Coronary artery (tissue), 2 donors: ENCODE measurements around the gene TMEM231.

ENCODE experiments used
- DNase-seq: peaks from one replicate; pipeline ENCODE4 v3.0.0-alpha.2; 2017; ENCODE audit warnings: low spot score
- H3K27ac ChIP-seq, 2 donors: fragments of 200-600 bp; sonication (generic); one replicate each; pipeline ENCODE4 v1.5.1; 2016 to 2019
- H3K4me3 ChIP-seq: fragments of 200-600 bp; sonication (generic); 2 replicates; pipeline ENCODE4 v1.5.1; 2016; ENCODE audit warnings: mild to moderate bottlenecking, moderate library complexity
- TF ChIP-seq, protein P1 (sequence below): fragments of 200-600 bp; sonication (generic); IDR thresholded peaks from one replicate; pipeline ENCODE4 v1.5.1; 2019; ENCODE audit warnings: antibody characterized with exemption

Gene TMEM231

DNA sequence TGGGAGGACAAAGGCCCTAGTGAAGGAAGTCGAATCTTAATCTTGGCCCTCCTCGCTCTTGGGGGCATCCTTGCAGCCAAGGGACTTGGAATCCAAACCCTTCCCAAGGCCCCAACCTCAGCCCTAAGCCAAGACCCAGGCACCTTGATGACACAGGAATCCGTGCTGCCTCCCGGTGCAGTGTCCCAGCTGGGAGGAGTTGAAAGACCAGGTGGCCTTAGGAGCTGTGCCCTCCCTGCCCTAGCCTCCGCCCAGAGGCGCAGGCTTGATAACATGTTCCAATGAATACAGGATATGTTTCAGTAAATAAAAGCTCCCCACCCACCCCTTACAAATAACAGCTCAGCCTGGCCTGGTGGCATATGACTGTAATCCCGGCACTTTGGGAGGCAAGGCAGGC lies 20.2 kb downstream of the TMEM231 start, which contains the start of gene CHST5:
Gene CHST5, minus strand, starts transcription at position 208 of the 400 bp plus-strand sequence. CDS start 5,724 bp downstream, outside the sequence.
- no peak for DNase-seq
- TF ChIP-seq, protein P1, sequence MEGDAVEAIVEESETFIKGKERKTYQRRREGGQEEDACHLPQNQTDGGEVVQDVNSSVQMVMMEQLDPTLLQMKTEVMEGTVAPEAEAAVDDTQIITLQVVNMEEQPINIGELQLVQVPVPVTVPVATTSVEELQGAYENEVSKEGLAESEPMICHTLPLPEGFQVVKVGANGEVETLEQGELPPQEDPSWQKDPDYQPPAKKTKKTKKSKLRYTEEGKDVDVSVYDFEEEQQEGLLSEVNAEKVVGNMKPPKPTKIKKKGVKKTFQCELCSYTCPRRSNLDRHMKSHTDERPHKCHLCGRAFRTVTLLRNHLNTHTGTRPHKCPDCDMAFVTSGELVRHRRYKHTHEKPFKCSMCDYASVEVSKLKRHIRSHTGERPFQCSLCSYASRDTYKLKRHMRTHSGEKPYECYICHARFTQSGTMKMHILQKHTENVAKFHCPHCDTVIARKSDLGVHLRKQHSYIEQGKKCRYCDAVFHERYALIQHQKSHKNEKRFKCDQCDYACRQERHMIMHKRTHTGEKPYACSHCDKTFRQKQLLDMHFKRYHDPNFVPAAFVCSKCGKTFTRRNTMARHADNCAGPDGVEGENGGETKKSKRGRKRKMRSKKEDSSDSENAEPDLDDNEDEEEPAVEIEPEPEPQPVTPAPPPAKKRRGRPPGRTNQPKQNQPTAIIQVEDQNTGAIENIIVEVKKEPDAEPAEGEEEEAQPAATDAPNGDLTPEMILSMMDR = no peak
- H3K27ac ChIP-seq = no peak within 1 kb of the TSS
- no peak within 1 kb of the TSS for H3K4me3 ChIP-seq

DNA sequence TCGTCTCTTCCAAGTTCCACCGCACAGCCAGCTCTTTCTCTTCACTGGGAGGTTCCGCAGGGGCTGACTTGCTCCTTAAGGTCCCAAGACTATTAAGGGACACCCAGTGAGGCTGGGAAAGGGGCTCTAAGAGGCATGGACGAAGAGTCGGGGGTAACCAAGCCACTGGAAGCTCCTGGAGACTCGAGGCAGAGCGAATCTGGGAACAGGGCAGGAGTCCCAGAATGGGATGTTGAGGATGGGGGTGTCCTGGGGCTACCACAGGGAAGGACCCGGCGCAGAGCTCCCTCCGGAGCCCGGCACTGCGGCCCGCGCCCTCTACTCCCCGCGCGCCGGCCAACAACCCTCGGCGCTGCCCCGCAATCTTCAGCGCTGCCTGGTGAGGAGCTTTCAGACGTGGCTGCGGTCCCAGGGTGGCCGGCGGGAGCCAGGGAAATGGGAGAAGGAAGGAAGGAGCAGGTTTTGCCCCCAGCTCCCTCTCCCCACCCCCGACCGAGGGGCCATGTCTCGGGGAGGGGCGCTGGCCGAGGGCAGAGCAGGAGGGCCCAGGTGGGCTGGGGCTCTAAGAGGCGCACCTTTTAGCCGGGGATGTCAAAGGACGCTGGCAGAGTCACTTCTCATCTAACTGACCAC lies 20.7 kb downstream of the TMEM231 start:
- Histone ChIP-seq H3K4me3 (no peak overlapping the region), H3K27ac (no peak overlapping the region)
- no peak for DNase-seq
- TF ChIP-seq, protein P1 = no peak

DNA sequence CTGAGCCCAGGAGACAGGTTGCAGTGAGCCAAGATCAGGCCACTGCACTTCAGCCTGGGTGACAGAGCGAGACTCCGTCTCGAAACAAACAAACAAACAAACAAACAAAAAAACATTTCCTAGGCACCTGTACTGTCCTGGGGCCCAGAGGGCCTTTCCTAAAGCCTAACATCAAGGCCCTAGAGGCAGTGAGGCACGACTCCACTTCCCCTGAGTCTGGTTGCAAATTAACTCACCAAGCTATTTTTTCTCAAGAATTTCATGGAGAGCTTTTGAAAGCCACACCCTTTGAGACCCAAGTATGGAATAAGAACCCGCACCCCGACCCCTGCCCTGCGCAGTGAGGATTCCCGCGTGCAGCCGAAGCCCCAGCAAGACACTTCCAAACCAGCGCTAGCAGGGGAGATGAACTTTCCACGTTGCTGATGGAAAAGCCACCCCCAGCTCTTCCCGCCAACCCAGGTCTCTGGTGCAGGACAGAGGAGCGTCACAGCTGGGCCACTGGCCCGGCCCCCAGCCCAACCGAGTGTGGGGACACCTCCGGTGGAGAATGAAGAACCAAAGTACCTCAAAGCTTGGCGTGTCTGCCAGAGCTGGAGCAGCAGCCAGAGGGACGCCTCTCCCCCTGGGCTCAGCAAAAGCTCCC lies 21.4 kb downstream of the TMEM231 start:
- Histone ChIP-seq H3K27ac (no peak overlapping the region), H3K4me3 (no peak overlapping the region)
- DNase-seq = no peak
- TF ChIP-seq, protein P1 = no peak

DNA sequence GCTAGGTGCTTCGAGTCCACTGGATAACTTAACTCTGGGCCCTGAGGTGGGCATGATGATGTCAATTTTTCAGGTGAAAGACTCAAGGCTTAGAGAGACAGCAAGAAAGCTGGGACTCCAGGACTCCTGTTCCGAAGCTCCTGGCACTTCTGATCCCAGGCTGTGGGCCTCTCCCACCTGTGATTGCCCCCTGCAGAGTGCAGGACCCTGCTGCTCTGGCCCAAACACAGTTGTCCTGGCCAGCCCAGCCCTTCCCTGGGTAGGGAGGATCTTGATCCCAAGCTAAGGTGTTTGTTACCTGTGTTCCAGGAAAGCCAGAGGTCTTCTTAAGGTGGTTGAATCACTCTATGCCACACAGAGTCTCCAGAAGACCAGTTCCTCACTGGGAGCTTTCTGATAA lies 23.3 kb downstream of the TMEM231 start:
- no peak for DNase-seq
- no peak overlapping the region for H3K27ac ChIP-seq
- no peak overlapping the region for H3K4me3 ChIP-seq
- TF ChIP-seq, protein P1 = no peak

DNA sequence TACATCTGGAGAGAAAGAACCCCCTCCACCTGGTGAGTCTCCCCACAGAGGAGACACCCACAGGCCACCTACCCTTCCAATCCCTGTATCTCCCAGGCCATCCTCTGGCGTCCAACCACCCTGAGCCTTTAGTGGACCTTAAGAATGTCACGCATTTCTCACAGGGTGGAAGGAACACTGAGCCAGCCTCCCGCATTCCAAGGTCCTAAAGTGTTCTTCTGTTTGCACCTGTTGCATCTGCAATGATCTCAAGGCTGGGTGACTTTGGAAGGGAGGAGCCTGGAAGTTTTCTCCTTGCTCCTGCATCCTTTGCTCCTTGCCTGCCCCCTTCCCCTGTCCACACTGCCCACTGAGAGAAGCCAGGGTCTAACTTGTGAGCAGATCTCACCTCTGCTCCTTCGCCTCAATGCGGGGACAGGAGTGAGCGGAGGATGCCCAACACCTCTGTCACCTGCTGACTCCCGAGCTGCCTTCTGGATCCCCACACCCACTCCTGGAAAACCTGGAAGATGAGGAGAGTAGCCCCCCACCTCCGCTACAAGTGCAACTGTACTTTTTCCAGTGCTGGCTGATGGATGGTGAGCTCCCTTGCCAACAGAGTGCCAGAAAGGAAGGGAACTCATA lies 23.8 kb downstream of the TMEM231 start:
- no peak for DNase-seq
- Histone ChIP-seq H3K27ac (no peak overlapping the region), H3K4me3 (no peak overlapping the region)
- TF ChIP-seq, protein P1 = no peak

DNA sequence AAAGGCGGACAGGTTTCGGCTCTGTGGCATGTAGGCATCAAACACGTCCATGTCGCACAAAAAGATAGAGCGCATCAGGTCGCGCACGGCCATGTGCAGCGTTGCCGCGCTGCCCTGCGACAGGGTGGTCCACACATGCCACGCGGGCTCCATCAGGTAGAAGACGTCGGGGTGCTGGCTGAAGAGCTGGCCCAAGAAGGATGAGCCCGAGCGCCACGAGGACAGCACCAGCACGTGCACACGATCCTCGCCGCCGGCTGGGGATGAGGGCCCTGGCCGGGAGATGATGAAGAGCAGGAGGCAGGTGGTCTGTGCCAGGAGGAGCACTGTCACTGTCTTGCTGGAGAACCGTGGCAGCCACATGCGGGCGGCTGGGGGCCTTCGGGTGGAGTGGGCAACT lies 26.1 kb downstream of the TMEM231 start:
- no peak overlapping the region for H3K4me3 ChIP-seq
- no peak overlapping the region for H3K27ac ChIP-seq
- TF ChIP-seq, protein P1 = no peak
- no peak for DNase-seq
